HG03159 (cell line): ENCODE results near the gene PHACTR1.

Source experiments
- ATAC-seq: cut with Tn5 transposase; IDR thresholded peaks from one replicate; pipeline ENCODE4 v1.9.1; 2021; ENCODE audit warnings: mild to moderate bottlenecking, moderate library complexity; ENCODE audit not compliant: unreplicated experiment

PHACTR1 gene

GRCh38 chr6:13248584-13248985 lies 532.0 kb downstream of the PHACTR1 start:
- ATAC-seq = no peak

- ATAC-seq = no peak
Measured at GRCh38 chr6:13248994-13249393, 532.4 kb downstream of the PHACTR1 start.

GRCh38 chr6:13249817-13250216 lies 533.2 kb downstream of the PHACTR1 start:
- ATAC-seq = no peak

GRCh38 chr6:13250703-13251102 lies 534.1 kb downstream of the PHACTR1 start:
- no peak for ATAC-seq

GRCh38 chr6:13251242-13251641 lies 534.7 kb downstream of the PHACTR1 start:
- ATAC-seq = no peak

GRCh38 chr6:13252790-13253189 lies 536.2 kb downstream of the PHACTR1 start:
- no peak for ATAC-seq

GRCh38 chr6:13253272-13253671 lies 536.7 kb downstream of the PHACTR1 start:
- no peak for ATAC-seq

GRCh38 chr6:13256266-13257001 lies 539.9 kb downstream of the PHACTR1 start:
- ATAC-seq = no peak

GRCh38 chr6:13259393-13259792 lies 542.8 kb downstream of the PHACTR1 start:
- no peak for ATAC-seq

GRCh38 chr6:13260101-13260598 lies 543.6 kb downstream of the PHACTR1 start:
- ATAC-seq = no peak

GRCh38 chr6:13260831-13261230 lies 544.3 kb downstream of the PHACTR1 start:
- no peak for ATAC-seq

- peak; percentile 71 for ATAC-seq
Measured at GRCh38 chr6:13261464-13261994, 545.0 kb downstream of the PHACTR1 start.

GRCh38 chr6:13262302-13263230 lies 546.0 kb downstream of the PHACTR1 start:
- ATAC-seq = no peak

- ATAC-seq = no peak
Measured at GRCh38 chr6:13263669-13264068, 547.1 kb downstream of the PHACTR1 start.

- ATAC-seq = no peak
Measured at GRCh38 chr6:13267142-13267651, 550.6 kb downstream of the PHACTR1 start.

GRCh38 chr6:13268913-13269518 lies 552.4 kb downstream of the PHACTR1 start:
- ATAC-seq = no peak

- peak; percentile 60 for ATAC-seq
Measured at GRCh38 chr6:13272131-13273046, 555.8 kb downstream of the PHACTR1 start.

- ATAC-seq = no peak
Measured at GRCh38 chr6:13273202-13273930, 556.8 kb downstream of the PHACTR1 start.
